GM21390 (cell line): ENCODE measurements around the gene ING3.

ENCODE experiments used
- ATAC-seq: cut with Tn5 transposase; IDR thresholded peaks from one replicate; pipeline ENCODE4 v1.9.1; 2021; ENCODE audit not compliant: unreplicated experiment

ING3 gene, protein sequence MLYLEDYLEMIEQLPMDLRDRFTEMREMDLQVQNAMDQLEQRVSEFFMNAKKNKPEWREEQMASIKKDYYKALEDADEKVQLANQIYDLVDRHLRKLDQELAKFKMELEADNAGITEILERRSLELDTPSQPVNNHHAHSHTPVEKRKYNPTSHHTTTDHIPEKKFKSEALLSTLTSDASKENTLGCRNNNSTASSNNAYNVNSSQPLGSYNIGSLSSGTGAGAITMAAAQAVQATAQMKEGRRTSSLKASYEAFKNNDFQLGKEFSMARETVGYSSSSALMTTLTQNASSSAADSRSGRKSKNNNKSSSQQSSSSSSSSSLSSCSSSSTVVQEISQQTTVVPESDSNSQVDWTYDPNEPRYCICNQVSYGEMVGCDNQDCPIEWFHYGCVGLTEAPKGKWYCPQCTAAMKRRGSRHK

DNA sequence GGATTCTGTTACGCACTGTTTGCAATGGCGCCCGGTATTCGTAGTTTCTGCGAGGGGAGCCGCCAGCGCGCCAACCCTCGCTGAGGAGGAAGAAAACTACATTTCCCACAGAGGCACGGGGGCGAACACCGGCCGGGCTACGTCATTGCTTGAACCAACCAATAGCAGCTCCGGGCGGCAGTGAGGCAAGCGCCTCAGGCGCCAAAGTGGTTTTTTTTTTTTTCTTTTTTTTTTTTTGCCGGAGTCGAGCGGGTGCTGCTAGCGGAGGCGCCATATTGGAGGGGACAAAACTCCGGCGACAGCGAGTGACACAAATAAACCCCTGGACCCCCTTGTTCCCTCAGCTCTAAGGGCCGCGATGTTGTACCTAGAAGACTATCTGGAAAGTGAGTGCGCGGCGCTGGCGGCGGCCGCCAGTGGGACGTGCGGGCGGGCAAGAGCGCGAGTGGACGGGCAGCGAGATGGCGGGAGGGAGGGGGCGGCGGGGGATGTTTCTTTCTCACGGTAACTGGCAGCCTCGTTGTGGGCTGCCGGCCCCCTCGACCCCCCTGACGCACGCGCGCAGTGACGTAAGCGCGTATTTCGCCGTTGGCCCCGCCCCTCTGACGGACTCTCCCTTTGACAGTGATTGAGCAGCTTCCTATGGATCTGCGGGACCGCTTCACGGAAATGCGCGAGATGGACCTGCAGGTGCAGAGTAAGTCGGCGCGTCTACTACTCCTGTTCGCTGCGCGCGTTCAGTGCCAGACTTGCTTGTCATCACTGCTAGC, at the start of gene ING3:
TSS of gene ING3 (plus strand) at position 239 of the 770 bp plus-strand sequence. CDS start at position 359, 120 bp downstream.
- peak; percentile 97 for ATAC-seq

- ATAC-seq: no peak
These were observed 35.1 kb upstream of the ING3 start for GRCh38 chr7:120915314-120916105.

- ATAC-seq: no peak
These were observed 34.5 kb upstream of the ING3 start for GRCh38 chr7:120916121-120916520.

GRCh38 chr7:120916538-120916937, 34.0 kb upstream of the ING3 start:
- ATAC-seq: no peak

- no peak for ATAC-seq
These were observed 31.1 kb upstream of the ING3 start for GRCh38 chr7:120919466-120919865.

- no peak for ATAC-seq
These were observed 30.5 kb upstream of the ING3 start for GRCh38 chr7:120920034-120920433.

- no peak for ATAC-seq
These were observed 29.8 kb upstream of the ING3 start for GRCh38 chr7:120920591-120921274.

- ATAC-seq: no peak
These were observed 25.7 kb upstream of the ING3 start for GRCh38 chr7:120924837-120925236.

GRCh38 chr7:120925392-120925791, 25.2 kb upstream of the ING3 start:
- ATAC-seq: no peak

DNA sequence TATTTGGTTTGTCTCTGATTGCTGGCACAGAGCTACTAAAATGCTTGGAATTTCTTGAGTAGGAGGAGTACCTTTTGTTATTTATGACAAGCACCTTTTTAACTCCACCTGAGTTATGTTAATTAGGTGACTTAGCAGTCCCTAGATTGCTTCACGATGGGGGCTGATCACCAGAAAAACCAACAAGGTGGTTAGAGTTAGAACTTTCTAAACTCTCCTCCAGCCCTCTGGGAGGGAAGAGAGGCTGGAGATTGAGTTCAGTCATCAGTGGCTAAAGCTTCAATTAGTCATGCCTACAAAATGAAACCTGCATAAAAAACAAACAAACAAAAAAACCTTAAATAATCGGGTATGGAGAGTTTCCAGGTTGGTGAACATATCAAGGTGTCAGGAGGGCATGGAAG, 23.6 kb upstream of the ING3 start:
- ATAC-seq: peak; percentile 11

DNA sequence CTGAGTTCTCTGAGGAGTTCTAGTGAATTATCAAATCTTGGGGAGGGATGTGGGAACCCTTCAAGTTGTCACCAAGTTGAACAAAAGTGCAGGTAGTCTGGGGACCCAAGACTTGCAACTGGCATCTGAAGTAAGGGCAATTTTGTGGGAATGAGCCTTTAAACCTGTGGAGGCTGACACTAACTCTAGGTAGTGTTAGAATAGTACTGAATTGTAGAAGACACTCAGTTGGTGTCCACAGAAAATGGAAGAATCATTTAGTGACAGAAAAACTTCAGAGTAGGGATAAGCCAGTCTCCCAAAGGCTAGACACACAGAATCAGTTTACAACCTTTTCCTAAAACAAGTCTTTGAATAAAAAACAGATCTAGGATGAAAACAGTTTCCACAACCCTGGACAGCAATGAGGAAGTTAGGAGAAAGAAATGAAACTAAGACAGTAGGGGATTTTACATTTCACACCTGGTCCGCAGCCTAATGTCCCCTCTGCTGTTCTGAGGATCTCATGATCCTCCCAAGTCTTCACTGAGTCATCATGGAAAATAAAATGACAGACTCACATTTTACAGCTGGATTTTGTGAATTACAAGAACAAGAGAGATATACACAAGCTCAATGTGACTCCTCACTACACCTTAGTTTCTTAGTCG, 23.0 kb upstream of the ING3 start:
- ATAC-seq: peak; percentile 74

DNA sequence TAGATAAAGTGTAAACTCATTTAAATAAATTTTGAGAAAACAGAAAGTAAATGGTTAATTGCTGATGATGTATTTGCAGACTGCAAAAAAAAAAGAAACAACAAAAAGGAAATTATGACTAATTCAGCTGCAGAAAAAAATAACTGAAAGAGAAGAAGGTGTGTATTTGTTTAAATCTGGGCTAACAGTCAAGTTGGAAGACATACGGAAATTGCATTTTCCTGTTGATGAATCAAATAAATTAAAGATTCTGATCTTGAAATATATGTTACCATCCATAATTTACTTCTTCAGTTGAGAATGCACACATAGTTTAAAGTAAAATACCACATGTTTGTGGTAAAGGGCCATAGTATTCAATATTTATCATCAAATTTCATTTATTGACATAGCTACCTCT, 19.3 kb upstream of the ING3 start:
- ATAC-seq: no peak

DNA sequence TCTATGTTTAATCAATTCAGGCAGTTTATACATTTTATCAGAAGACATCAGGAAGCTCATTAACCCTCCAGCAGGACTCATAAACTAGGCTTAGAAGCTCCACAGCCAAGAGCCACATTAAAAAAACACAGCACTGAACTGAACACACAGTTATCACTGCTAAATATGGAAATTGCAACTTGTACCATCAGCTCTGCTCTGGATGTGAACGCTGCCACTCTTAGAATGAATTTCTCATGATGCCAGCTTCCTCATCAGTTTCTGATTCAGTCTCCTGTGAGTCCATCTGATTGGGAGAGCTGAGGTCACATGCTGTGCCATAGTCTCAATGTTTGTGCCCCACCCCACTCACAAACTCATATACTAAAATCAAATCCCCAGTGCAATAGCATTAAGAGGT, 17.1 kb upstream of the ING3 start:
- ATAC-seq: no peak

DNA sequence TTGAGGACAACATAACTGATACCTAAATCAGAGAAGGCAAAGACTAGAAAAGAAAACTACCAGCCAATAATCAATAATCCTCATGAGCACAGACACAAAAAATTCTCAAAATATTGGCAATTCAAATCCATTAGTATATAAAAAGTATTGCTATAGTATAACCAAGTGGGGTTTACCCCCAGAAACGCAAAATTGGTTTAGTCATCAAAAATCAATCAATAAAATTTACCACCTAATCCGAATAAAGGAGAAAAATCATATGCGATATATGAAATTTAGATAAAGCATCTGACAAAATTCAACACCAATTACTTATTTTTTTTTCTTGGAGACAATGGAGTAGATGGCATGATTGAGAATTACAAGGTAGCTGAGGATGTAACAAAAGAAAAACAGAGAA, 11.2 kb upstream of the ING3 start:
- ATAC-seq: no peak

DNA sequence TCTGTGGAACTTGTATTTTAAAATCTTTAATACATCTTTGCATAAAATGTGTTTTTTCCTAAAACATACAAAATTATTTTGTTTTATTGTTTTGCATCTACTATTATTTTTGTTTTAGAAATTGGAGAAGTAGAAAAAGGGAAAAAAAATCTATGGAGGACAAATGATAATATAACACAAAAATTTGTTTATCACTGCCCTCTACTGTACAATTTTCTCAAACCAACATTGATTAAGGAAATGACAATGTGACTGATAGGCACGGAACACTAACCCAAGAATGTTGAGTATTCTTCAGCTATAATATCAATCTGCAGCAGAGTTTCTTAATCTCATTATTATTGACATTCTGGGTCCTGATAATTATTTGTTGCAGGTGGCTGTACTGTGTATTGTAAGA, 9.5 kb upstream of the ING3 start:
- ATAC-seq: peak; percentile 63

- peak; percentile 7 for ATAC-seq
These were observed 8.7 kb upstream of the ING3 start for GRCh38 chr7:120941856-120942255.

- ATAC-seq: no peak
These were observed 7.7 kb upstream of the ING3 start for GRCh38 chr7:120942861-120943260.

- ATAC-seq: no peak
These were observed 5.6 kb upstream of the ING3 start for GRCh38 chr7:120944826-120945562.

DNA sequence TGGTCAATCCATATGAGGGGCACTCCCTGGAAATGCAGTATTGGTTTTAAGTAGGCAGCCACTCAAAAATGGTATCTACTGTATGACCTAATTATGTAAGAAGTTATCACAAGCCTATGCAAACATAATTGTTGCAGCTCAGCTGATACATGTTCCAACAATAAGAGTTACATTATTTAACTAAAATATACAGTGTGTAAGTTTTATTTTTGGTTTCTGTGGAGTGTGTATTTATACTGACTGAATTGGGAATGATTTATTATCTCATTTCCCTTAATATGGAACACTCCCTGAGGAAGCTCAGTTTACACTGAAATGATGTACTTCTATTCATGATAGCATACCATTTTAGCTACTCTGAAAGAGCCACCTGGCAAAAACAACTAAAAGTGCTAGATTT, 2.6 kb upstream of the ING3 start:
- no peak for ATAC-seq
